Thyroid gland (tissue), 4 donors: Measurements from ENCODE around the gene FRMD4A.

Experiments used
- CTCF ChIP-seq, 6 experiments: fragments of 200-600 bp in 3 of 6; fragments of 450-650 bp in 3 of 6; sonication (generic) in 3 of 6; IDR thresholded peaks; one replicate each; pipeline ENCODE4 v1.5.1; 2016 to 2019; ENCODE audit warnings: antibody characterized with exemption in 6 of 6, mild to moderate bottlenecking in 2 of 6, inconsistent platforms in 1 of 6, moderate library complexity in 1 of 6
- POLR2A ChIP-seq, 2 donors: fragments of 450-650 bp; IDR thresholded peaks; one replicate each; pipeline ENCODE4 v1.6.1; 2017; ENCODE audit warnings: antibody characterized with exemption in 2 of 2, mild to moderate bottlenecking in 2 of 2, moderate library complexity in 1 of 2

- TF ChIP-seq CTCF (IDR thresholded peaks at IDR 0.05) (no peak), POLR2A (IDR thresholded peaks at IDR 0.05) (no peak)
Measured at GRCh38 chr10:14291296-14291695, 39.4 kb downstream of the FRMD4A start.
